ENCODE results near the gene TSPAN18. TPM values are rescaled to one million over a fixed set of nuclear protein-coding genes. Genes with fewer than 3 reads are reported as not detected.

Gene TSPAN18
- total and polyA plus RNA-seq, 2 experiments from 2014 or later, result 6.0 to 10.6 TPM

DNA sequence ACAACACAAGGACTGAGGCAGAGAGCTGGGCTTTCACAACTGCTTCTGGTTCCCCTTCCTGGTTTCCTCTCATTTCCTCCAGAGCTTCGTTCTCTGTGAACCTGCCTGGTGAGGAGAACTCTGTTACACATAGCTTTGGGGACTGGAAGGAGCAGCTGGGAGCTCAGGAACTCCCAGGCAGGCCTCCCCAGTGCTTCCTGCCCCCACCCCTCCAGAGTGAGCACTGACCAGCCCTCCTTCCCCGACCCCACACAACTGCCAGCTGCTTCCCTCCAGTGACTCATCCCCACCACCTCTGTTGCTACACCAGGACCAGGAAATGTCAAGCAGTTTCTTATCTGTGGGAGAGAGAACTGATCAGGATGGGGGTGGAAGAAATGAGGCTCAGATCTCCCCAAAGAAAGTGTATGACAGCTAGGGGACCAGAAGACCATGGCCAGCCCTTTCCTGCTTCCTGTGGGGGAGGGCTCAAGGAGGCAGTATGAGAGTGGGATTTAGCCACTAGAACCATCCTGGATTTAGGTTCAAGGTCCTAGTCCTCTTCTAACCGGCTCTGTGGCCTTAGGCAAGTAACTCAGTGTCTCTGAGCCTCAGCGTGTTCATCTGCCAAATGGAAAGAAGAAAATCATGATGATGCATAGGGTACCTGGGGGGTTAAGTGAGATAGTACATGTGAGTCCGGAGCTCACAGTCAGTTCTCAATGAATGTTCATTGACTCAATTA, 228.4 kb downstream of the TSPAN18 start (continued):
- TF ChIP-seq, protein P1, sequence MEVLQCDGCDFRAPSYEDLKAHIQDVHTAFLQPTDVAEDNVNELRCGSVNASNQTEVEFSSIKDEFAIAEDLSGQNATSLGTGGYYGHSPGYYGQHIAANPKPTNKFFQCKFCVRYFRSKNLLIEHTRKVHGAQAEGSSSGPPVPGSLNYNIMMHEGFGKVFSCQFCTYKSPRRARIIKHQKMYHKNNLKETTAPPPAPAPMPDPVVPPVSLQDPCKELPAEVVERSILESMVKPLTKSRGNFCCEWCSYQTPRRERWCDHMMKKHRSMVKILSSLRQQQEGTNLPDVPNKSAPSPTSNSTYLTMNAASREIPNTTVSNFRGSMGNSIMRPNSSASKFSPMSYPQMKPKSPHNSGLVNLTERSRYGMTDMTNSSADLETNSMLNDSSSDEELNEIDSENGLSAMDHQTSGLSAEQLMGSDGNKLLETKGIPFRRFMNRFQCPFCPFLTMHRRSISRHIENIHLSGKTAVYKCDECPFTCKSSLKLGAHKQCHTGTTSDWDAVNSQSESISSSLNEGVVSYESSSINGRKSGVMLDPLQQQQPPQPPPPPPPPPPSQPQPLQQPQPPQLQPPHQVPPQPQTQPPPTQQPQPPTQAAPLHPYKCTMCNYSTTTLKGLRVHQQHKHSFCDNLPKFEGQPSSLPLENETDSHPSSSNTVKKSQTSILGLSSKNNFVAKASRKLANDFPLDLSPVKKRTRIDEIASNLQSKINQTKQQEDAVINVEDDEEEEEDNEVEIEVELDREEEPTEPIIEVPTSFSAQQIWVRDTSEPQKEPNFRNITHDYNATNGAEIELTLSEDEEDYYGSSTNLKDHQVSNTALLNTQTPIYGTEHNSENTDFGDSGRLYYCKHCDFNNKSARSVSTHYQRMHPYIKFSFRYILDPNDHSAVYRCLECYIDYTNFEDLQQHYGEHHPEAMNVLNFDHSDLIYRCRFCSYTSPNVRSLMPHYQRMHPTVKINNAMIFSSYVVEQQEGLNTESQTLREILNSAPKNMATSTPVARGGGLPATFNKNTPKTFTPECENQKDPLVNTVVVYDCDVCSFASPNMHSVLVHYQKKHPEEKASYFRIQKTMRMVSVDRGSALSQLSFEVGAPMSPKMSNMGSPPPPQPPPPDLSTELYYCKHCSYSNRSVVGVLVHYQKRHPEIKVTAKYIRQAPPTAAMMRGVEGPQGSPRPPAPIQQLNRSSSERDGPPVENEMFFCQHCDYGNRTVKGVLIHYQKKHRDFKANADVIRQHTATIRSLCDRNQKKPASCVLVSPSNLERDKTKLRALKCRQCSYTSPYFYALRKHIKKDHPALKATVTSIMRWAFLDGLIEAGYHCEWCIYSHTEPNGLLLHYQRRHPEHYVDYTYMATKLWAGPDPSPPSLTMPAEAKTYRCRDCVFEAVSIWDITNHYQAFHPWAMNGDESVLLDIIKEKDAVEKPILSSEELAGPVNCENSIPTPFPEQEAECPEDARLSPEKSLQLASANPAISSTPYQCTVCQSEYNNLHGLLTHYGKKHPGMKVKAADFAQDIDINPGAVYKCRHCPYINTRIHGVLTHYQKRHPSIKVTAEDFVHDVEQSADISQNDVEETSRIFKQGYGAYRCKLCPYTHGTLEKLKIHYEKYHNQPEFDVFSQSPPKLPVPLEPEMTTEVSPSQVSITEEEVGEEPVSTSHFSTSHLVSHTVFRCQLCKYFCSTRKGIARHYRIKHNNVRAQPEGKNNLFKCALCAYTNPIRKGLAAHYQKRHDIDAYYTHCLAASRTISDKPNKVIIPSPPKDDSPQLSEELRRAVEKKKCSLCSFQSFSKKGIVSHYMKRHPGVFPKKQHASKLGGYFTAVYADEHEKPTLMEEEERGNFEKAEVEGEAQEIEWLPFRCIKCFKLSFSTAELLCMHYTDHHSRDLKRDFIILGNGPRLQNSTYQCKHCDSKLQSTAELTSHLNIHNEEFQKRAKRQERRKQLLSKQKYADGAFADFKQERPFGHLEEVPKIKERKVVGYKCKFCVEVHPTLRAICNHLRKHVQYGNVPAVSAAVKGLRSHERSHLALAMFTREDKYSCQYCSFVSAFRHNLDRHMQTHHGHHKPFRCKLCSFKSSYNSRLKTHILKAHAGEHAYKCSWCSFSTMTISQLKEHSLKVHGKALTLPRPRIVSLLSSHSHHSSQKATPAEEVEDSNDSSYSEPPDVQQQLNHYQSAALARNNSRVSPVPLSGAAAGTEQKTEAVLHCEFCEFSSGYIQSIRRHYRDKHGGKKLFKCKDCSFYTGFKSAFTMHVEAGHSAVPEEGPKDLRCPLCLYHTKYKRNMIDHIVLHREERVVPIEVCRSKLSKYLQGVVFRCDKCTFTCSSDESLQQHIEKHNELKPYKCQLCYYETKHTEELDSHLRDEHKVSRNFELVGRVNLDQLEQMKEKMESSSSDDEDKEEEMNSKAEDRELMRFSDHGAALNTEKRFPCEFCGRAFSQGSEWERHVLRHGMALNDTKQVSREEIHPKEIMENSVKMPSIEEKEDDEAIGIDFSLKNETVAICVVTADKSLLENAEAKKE (CRISPR knock-in tag; IDR thresholded peaks at IDR 0.05), result no peak
- TF ChIP-seq JUNB (IDR thresholded peaks at IDR 0.05; ENCODE audit: unreplicated experiment) (no peak), EZH2phosphoT487 (IDR thresholded peaks at IDR 0.05; ENCODE audit: unreplicated experiment) (no peak), POLR2AphosphoS5 (IDR thresholded peaks at IDR 0.05; ENCODE audit: low read depth) (no peak), ZNF114 (CRISPR knock-in tag; IDR thresholded peaks at IDR 0.05) (no peak), EZH2 (IDR thresholded peaks at IDR 0.05; ENCODE audit: low read depth, unreplicated experiment) (no peak)
- TF ChIP-seq, protein P2, sequence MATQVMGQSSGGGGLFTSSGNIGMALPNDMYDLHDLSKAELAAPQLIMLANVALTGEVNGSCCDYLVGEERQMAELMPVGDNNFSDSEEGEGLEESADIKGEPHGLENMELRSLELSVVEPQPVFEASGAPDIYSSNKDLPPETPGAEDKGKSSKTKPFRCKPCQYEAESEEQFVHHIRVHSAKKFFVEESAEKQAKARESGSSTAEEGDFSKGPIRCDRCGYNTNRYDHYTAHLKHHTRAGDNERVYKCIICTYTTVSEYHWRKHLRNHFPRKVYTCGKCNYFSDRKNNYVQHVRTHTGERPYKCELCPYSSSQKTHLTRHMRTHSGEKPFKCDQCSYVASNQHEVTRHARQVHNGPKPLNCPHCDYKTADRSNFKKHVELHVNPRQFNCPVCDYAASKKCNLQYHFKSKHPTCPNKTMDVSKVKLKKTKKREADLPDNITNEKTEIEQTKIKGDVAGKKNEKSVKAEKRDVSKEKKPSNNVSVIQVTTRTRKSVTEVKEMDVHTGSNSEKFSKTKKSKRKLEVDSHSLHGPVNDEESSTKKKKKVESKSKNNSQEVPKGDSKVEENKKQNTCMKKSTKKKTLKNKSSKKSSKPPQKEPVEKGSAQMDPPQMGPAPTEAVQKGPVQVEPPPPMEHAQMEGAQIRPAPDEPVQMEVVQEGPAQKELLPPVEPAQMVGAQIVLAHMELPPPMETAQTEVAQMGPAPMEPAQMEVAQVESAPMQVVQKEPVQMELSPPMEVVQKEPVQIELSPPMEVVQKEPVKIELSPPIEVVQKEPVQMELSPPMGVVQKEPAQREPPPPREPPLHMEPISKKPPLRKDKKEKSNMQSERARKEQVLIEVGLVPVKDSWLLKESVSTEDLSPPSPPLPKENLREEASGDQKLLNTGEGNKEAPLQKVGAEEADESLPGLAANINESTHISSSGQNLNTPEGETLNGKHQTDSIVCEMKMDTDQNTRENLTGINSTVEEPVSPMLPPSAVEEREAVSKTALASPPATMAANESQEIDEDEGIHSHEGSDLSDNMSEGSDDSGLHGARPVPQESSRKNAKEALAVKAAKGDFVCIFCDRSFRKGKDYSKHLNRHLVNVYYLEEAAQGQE (IDR thresholded peaks at IDR 0.05; ENCODE audit: unreplicated experiment), result no peak
- TF ChIP-seq, protein P3, sequence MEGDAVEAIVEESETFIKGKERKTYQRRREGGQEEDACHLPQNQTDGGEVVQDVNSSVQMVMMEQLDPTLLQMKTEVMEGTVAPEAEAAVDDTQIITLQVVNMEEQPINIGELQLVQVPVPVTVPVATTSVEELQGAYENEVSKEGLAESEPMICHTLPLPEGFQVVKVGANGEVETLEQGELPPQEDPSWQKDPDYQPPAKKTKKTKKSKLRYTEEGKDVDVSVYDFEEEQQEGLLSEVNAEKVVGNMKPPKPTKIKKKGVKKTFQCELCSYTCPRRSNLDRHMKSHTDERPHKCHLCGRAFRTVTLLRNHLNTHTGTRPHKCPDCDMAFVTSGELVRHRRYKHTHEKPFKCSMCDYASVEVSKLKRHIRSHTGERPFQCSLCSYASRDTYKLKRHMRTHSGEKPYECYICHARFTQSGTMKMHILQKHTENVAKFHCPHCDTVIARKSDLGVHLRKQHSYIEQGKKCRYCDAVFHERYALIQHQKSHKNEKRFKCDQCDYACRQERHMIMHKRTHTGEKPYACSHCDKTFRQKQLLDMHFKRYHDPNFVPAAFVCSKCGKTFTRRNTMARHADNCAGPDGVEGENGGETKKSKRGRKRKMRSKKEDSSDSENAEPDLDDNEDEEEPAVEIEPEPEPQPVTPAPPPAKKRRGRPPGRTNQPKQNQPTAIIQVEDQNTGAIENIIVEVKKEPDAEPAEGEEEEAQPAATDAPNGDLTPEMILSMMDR (conservative IDR thresholded peaks at IDR 0.05; ENCODE audit: low read depth in 2 of 2), result no peak

All from GM23338 (cell line).